Stimulated activated CD8-positive, alpha-beta memory T cell treated with anti-CD3 and anti-CD28 coated beads, Interleukin-12 subunit alpha, Interleukin-12 subunit beta, amount 100 ng/mL, for 1 hour (primary cell): Measurements from ENCODE around the gene DCDC2.
"Not testable (repeated sequence)": the region's sequence is repeated elsewhere in the genome, so short reads cannot be mapped to it uniquely, and the experiment has no call there.

Experiments used
- DNase-seq: peaks from one replicate; pipeline ENCODE4 v3.0.0-alpha.2; 2020; ENCODE audit warnings: low read depth

The DCDC2 gene

GRCh38 chr6:24357336-24358218 lies at the start of gene DCDC2:
Gene DCDC2 (minus strand): TSS chr6:24358059. CDS start chr6:24357750, 309 bp downstream.
- DNase-seq = no peak

- no peak for DNase-seq
Measured at GRCh38 chr6:24405262-24405661, 47.4 kb upstream of the DCDC2 start.

- DNase-seq = no peak
Measured at GRCh38 chr6:24403501-24403824, 45.6 kb upstream of the DCDC2 start.

GRCh38 chr6:24402697-24403500 lies 45.0 kb upstream of the DCDC2 start, which contains the start of gene MRS2:
Gene MRS2 (plus strand): TSS chr6:24402936. CDS start chr6:24403047, 111 bp downstream.
- DNase-seq = peak; percentile 62

- no peak for DNase-seq
Measured at GRCh38 chr6:24401458-24401857, 43.6 kb upstream of the DCDC2 start.

GRCh38 chr6:24400045-24401039 lies 42.5 kb upstream of the DCDC2 start:
- not testable (repeated sequence) for DNase-seq

GRCh38 chr6:24397631-24398030 lies 39.8 kb upstream of the DCDC2 start:
- DNase-seq = no peak

- DNase-seq = no peak
Measured at GRCh38 chr6:24396824-24397223, 39.0 kb upstream of the DCDC2 start.

- no peak for DNase-seq
Measured at GRCh38 chr6:24394780-24395437, 37.0 kb upstream of the DCDC2 start.

GRCh38 chr6:24394061-24394779 lies 36.4 kb upstream of the DCDC2 start:
- no peak for DNase-seq

GRCh38 chr6:24391756-24392405 lies 34.0 kb upstream of the DCDC2 start:
- DNase-seq = no peak

GRCh38 chr6:24391208-24391607 lies 33.3 kb upstream of the DCDC2 start:
- DNase-seq = no peak

GRCh38 chr6:24387818-24388217 lies 30.0 kb upstream of the DCDC2 start:
- DNase-seq = no peak

GRCh38 chr6:24385536-24386269 lies 27.8 kb upstream of the DCDC2 start:
- no peak for DNase-seq

- not testable (repeated sequence) for DNase-seq
Measured at GRCh38 chr6:24384369-24385130, 26.7 kb upstream of the DCDC2 start.

GRCh38 chr6:24382891-24383494 lies 25.1 kb upstream of the DCDC2 start:
- DNase-seq = not testable (repeated sequence)

GRCh38 chr6:24382220-24382540 lies 24.3 kb upstream of the DCDC2 start:
- DNase-seq = no peak

GRCh38 chr6:24381476-24382219 lies 23.8 kb upstream of the DCDC2 start:
- DNase-seq = no peak
